GM12878 (cell line): ENCODE data around the gene SRPK3. TPM values are rescaled to one million over a fixed set of nuclear protein-coding genes. Genes with fewer than 3 reads are reported as not detected.

Experiments used
- ATAC-seq: fragments of 200-7000 bp; cut with Tn5 transposase; 3 replicates; pipeline ENCODE4 v1.9.1; 2020; ENCODE audit warnings: mild to moderate bottlenecking, moderate library complexity
- BruUV-seq: library from RNA; stranded (reverse); fragments of 400-500 nt; replicated peaks from 2 replicates; lab custom pipeline; 2021; lab: Mats Ljungman, UMichigan
- CTCF ChIA-PET: fragments of 300-600 bp; sonication (Branson Sonifier 250); formaldehyde crosslinking; extraction: SDS; loops from one replicate; lab custom pipeline; 2021; ENCODE audit warnings: inconsistent platforms; lab: Yijun Ruan, JAX
- POLR2A ChIA-PET: fragments of 350-600 bp; formaldehyde crosslinking; extraction: SDS; loops from one replicate; lab custom pipeline; 2021; ENCODE audit warnings: inconsistent platforms; lab: Charles Lee
- RAD21 ChIA-PET: fragments of 300-600 bp; sonication (Branson Sonifier 250); formaldehyde crosslinking; loops from one replicate; lab custom pipeline; 2023; ENCODE audit warnings: antibody characterized with exemption; ENCODE audit not compliant: unreplicated experiment; lab: Charles Lee
- SMC1A ChIA-PET: fragments of 300-600 bp; sonication (Branson Sonifier 250); formaldehyde crosslinking; loops from one replicate; lab custom pipeline; 2023; ENCODE audit not compliant: unreplicated experiment, uncharacterized antibody; lab: Charles Lee
- DNase-seq: peaks from one replicate; pipeline ENCODE4 v3.0.0-alpha.2; 2011; ENCODE audit warnings: low read depth, low spot score
- FAIRE-seq: peaks from 3 replicates; lab custom pipeline; 2011; peaks lifted over from hg19 to GRCh38; lab: Jason Lieb, UNC
- H2AFZ ChIP-seq: 2 replicates; pipeline ENCODE4 v1.6.0; 2011; ENCODE audit warnings: low read depth, low read length, control low read depth; ENCODE audit not compliant: control insufficient read depth
- H3K27ac ChIP-seq: 2 replicates; pipeline ENCODE4 v1.5.1; 2011; ENCODE audit warnings: control low read depth; ENCODE audit not compliant: control insufficient read depth, insufficient read depth
- H3K27me3 ChIP-seq, 2 experiments: replicated peaks in 1 of 2; 2 replicates each; pipeline versions ENCODE4 v1.6.0 to v1.6.1; 2011; ENCODE audit warnings: low read length in 1 of 2; ENCODE audit not compliant: control insufficient read depth in 2 of 2, insufficient read depth in 2 of 2
- H3K36me3 ChIP-seq, 2 experiments: 2 replicates each; pipeline ENCODE4 v1.5.1; 2011; ENCODE audit warnings: low read length in 1 of 2; ENCODE audit not compliant: control insufficient read depth in 2 of 2, insufficient read depth in 2 of 2
- H3K4me1 ChIP-seq: 2 replicates; pipeline ENCODE4 v1.6.1; 2011; ENCODE audit warnings: mild to moderate bottlenecking, low read length, moderate library complexity, mixed read lengths; ENCODE audit not compliant: control insufficient read depth, insufficient read depth
- H3K4me2 ChIP-seq: 2 replicates; pipeline ENCODE4 v1.6.0; 2011; ENCODE audit warnings: control low read depth; ENCODE audit not compliant: control insufficient read depth, insufficient read depth
- H3K4me3 ChIP-seq: fragments of 200-600 bp; sonication (generic); 2 replicates; pipeline ENCODE4 v1.5.1; 2016
- H3K79me2 ChIP-seq: 2 replicates; pipeline ENCODE4 v1.6.0; 2011; ENCODE audit warnings: low read length; ENCODE audit not compliant: control insufficient read depth, insufficient read depth
- H3K9ac ChIP-seq: 2 replicates; pipeline ENCODE4 v1.8.0; 2011; ENCODE audit warnings: low read length, control low read depth, mixed read lengths; ENCODE audit not compliant: control insufficient read depth, insufficient read depth
- H3K9me3 ChIP-seq: replicated peaks from 3 replicates; pipeline ENCODE4 v1.5.1; 2011; ENCODE audit warnings: mild to moderate bottlenecking, low read length; ENCODE audit not compliant: control insufficient read depth, insufficient read depth
- H4K20me1 ChIP-seq: 2 replicates; pipeline ENCODE4 v1.6.0; 2011; ENCODE audit not compliant: control insufficient read depth, insufficient read depth
- ATF7 ChIP-seq: fragments of 450-650 bp; IDR thresholded peaks from 2 replicates; pipeline ENCODE4 v1.6.1; 2016; ENCODE audit warnings: low read depth, mild to moderate bottlenecking
- BMI1 ChIP-seq: fragments of 450-650 bp; IDR thresholded peaks from 2 replicates; pipeline ENCODE4 v1.6.1; 2016; ENCODE audit warnings: mild to moderate bottlenecking, moderate library complexity, borderline replicate concordance
- HDAC2 ChIP-seq: fragments of 200-600 bp; sonication (generic); IDR thresholded peaks from 2 replicates; pipeline ENCODE4 v1.6.1; 2017
- MTA2 ChIP-seq: fragments of 450-650 bp; IDR thresholded peaks from 2 replicates; pipeline ENCODE4 v1.6.1; 2016; ENCODE audit warnings: low read depth, mild to moderate bottlenecking, moderate library complexity
- MXI1 ChIP-seq: fragments of 150-350 bp; IDR thresholded peaks from 2 replicates; pipeline ENCODE4 v1.6.1; 2011; ENCODE audit warnings: low read depth, mild to moderate bottlenecking, inconsistent platforms, low read length, improper control_type of control experiment
- POLR2AphosphoS2 ChIP-seq: IDR thresholded peaks from 2 replicates; pipeline ENCODE4 v1.6.1; 2011; ENCODE audit warnings: low read depth, mild to moderate bottlenecking, low read length, improper control_type of control experiment, moderate library complexity
- RB1 ChIP-seq: fragments of 450-650 bp; formaldehyde crosslinking; IDR thresholded peaks from 2 replicates; pipeline ENCODE4 v1.6.1; 2017; ENCODE audit warnings: mild to moderate bottlenecking, borderline replicate concordance
- RELA ChIP-seq: fragments of 450-650 bp; IDR thresholded peaks from 2 replicates; pipeline ENCODE4 v1.8.0; 2014; ENCODE audit warnings: borderline replicate concordance; ENCODE audit not compliant: partially characterized antibody
- SMC3 ChIP-seq: IDR thresholded peaks from 2 replicates; pipeline ENCODE4 v1.6.1; 2011; ENCODE audit warnings: low read length, improper control_type of control experiment, borderline replicate concordance
- SRF ChIP-seq, 2 experiments: IDR thresholded peaks; 2 replicates each; pipeline ENCODE4 v1.6.1; 2011; ENCODE audit warnings: low read depth in 2 of 2, low read length in 2 of 2, mild to moderate bottlenecking in 1 of 2, moderate library complexity in 1 of 2
- WGBS: methylation state at CpG from one replicate; pipeline ENCODE4 v1.1.6; 2016; ENCODE audit warnings: low lambda C conversion rate; ENCODE audit not compliant: insufficient replicate concordance, insufficient coverage; ENCODE audit errors: missing lambda C conversion rate; 5-methylcytosine and 5-hydroxymethylcytosine counted together
- in situ Hi-C: fragments of 300-500 bp; cut with MboI; formaldehyde crosslinking; loops from 9 replicates; pipeline ENCODE4 v1.14.3; 2018; ENCODE audit warnings: mixed read lengths
- intact Hi-C: fragments of 100-400 bp; cut with micrococcal nuclease; formaldehyde crosslinking; loops from one replicate; pipeline ENCODE4 v1.14.2; 2022; ENCODE audit not compliant: unreplicated experiment
- polyA plus RNA-seq, 11 experiments: library from polyadenylated mRNA; depleted of rRNA in 4 of 11; unstranded in 6 of 11; stranded (reverse) in 5 of 11; fragments of >200 nt; fragmentation: Nextera tagmentation in 4 of 11; fragmentation: Illumina TruSeq in 1 of 11; extraction: Ambion mirVana in 4 of 11; extraction: Trizol in 1 of 11; gene quantifications; 1 replicate in 1 of 11; 2 replicates in 10 of 11; pipeline versions ENCODE4 v1.2.1 to v1.2.3, GENCODE V29; 2011 to 2016; ENCODE audit warnings: inconsistent platforms in 2 of 11, missing spikeins in 2 of 11, low read depth in 1 of 11
- total RNA-seq, 4 experiments: library from RNA; depleted of rRNA in 3 of 4; stranded (reverse); fragments of >200 nt in 3 of 4; fragmentation: Illumina TruSeq in 1 of 4; extraction: Trizol in 1 of 4; gene quantifications; 2 replicates each; pipeline versions ENCODE4 v1.2.1 to v1.2.3, GENCODE V29; 2013 to 2021
- TF ChIP-seq, protein P1 (sequence below): fragments of 450-650 bp; IDR thresholded peaks from 2 replicates; pipeline ENCODE4 v1.6.1; 2017; ENCODE audit warnings: mild to moderate bottlenecking, low read depth, inconsistent platforms; ENCODE audit not compliant: poor library complexity, severe bottlenecking
- TF ChIP-seq, protein P2 (sequence below): IDR thresholded peaks from 2 replicates; pipeline ENCODE4 v1.6.1; 2012; ENCODE audit warnings: low read length, inconsistent platforms

SRPK3 gene
- total and polyA plus RNA-seq, 10 of the 15 experiments (the other 5 are each of a cell fraction or from before 2014, with no cell fraction given), result 0.05 to 0.19 TPM; not detected in 8

DNA sequence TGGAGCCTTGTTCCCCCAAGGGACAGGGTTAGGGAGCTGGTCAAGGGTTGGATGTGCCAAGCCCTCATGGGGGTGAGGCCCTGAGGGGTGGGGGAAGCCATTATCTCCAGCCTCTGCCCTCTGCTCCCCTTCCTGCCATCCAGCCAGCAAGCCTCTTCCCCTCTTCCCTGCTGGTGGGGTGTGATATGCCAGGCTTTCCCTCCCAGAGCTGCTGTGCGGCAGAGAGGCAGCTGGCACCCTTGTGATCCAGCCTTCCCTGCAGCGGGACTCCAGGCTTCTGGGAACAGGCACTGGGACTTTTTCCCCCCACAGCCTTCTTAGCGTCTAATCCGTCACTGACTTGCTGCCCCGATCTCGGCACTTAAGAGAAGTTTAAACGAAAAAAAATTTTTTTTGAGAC, 19.9 kb downstream of the SRPK3 start (continued):
- TF ChIP-seq SRF (IDR thresholded peaks at IDR 0.05; ENCODE audit: low read depth in 2 of 2, low read length in 2 of 2) (no peak), ATF7 (no peak)

DNA sequence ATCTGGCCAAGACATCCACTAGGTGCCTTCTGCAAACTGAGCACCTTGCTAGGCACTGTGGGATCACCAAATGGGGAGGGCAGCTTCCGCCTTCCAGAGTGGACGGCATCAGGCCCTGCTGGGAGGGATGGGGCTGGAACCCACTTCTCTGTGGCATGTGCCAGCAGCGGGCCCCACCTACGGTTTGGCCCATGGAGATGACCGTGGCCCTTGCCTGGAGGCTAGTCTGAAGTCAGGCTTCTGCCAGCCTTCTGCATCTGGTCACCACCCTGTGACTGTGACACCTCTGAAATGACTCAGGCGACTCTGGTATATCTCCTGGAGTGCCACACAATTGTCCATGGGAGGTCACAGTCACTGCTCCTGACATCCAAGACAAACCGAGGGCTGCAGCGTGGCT, 20.8 kb downstream of the SRPK3 start:
- WGBS, result 51% methylated on average over 8 of the region's 8 CpGs

More for the DNA sequence above, 20.8 kb downstream of the SRPK3 start:
- no peak for FAIRE-seq
- BruUV-seq, result no TSS peak
- no peak overlapping the region for H2AFZ ChIP-seq
- no peak for TF ChIP-seq MTA2
- TF ChIP-seq SMC3, result no peak
- TF ChIP-seq HDAC2, result no peak
- TF ChIP-seq MXI1, result no peak
- TF ChIP-seq, protein P1, sequence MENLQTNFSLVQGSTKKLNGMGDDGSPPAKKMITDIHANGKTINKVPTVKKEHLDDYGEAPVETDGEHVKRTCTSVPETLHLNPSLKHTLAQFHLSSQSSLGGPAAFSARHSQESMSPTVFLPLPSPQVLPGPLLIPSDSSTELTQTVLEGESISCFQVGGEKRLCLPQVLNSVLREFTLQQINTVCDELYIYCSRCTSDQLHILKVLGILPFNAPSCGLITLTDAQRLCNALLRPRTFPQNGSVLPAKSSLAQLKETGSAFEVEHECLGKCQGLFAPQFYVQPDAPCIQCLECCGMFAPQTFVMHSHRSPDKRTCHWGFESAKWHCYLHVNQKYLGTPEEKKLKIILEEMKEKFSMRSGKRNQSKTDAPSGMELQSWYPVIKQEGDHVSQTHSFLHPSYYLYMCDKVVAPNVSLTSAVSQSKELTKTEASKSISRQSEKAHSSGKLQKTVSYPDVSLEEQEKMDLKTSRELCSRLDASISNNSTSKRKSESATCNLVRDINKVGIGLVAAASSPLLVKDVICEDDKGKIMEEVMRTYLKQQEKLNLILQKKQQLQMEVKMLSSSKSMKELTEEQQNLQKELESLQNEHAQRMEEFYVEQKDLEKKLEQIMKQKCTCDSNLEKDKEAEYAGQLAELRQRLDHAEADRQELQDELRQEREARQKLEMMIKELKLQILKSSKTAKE, result no peak
- TF ChIP-seq RELA, result no peak
- TF ChIP-seq, protein P2, sequence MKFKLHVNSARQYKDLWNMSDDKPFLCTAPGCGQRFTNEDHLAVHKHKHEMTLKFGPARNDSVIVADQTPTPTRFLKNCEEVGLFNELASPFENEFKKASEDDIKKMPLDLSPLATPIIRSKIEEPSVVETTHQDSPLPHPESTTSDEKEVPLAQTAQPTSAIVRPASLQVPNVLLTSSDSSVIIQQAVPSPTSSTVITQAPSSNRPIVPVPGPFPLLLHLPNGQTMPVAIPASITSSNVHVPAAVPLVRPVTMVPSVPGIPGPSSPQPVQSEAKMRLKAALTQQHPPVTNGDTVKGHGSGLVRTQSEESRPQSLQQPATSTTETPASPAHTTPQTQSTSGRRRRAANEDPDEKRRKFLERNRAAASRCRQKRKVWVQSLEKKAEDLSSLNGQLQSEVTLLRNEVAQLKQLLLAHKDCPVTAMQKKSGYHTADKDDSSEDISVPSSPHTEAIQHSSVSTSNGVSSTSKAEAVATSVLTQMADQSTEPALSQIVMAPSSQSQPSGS, result no peak
- TF ChIP-seq RB1, result no peak
- TF ChIP-seq POLR2AphosphoS2, result no peak
- no peak for TF ChIP-seq BMI1
- ChIA-PET SMC1A (no interaction called here), CTCF (no interaction called here), POLR2A (no interaction called here), RAD21 (no interaction called here)
- no peak overlapping the region for H3K27ac ChIP-seq
- H3K79me2 ChIP-seq, result no peaks in the 10 kb centered on the region; the same call in none of the 2 replicates
- no peak overlapping the region for H3K4me3 ChIP-seq
- ATAC-seq, result peak; percentile 27; the same call in 2 of the 3 replicates
- H4K20me1 ChIP-seq, result no peaks in the 10 kb centered on the region
- no peak for DNase-seq
- in situ Hi-C loops (loop anchor here (25.0 kb wide), 1 partner anchor 614 kb away; the partner anchor contains the start of gene MAGEA1), intact Hi-C loops (no loop called here)
- H3K4me1 ChIP-seq, result no peaks in the 10 kb centered on the region
- no peaks in the 10 kb centered on the region; the same call in 2 of the 3 replicates for H3K9me3 ChIP-seq
- H3K36me3 ChIP-seq, result peaks cover 0 to 1% of the 10 kb centered on the region in 2 experiments; a peak in 1 of 4 replicates
- no peak overlapping the region for H3K9ac ChIP-seq
- H3K4me2 ChIP-seq, result no peak overlapping the region
- H3K27me3 ChIP-seq, result no peaks in the 10 kb centered on the region; a peak in 1 of 4 replicates
